Fibroblast of skin of right biceps (primary cell): ENCODE data around the gene CFHR5.
A peak's percentile ranks its signal among the peaks of the same experiment; 100 is the strongest.
"Not testable (repeated sequence)": the region's sequence is repeated elsewhere in the genome, so short reads cannot be mapped to it uniquely, and the experiment has no call there.

Experiments
- DNase-seq: peaks from one replicate; pipeline ENCODE4 v3.0.0-alpha.2; 2013

Gene CFHR5

DNA sequence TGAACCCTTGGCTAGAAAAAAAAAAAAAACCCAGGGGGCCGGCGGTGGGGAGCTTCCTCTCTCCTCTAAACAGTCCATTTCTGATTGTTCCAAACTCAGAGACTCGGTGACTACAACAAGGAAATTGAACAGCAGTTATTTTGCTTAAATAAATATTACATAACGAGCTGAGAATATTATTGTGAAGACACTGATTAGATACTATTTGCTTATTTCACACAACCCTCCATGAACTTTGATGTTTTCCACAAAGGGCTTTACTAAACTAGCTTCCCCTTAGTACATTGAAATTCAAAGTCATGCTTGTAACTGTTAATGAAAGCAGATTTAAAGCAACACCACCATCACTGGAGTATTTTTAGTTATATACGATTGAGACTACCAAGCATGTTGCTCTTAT lies at the start of gene CFHR5:
Gene CFHR5 (plus strand): TSS at position 279 of the 400 bp plus-strand sequence. CDS start 109 bp downstream, at position 388.
- no peak for DNase-seq

GRCh38 chr1:196932853-196933252 lies 44.5 kb upstream of the CFHR5 start:
- not testable (repeated sequence) for DNase-seq

- DNase-seq: no peak
Measured at GRCh38 chr1:196933531-196934189, 43.7 kb upstream of the CFHR5 start.

GRCh38 chr1:196941474-196941873 lies 35.9 kb upstream of the CFHR5 start:
- DNase-seq: not testable (repeated sequence)

GRCh38 chr1:196943568-196943967 lies 33.8 kb upstream of the CFHR5 start, which contains the start of gene CFHR2:
TSS of gene CFHR2 (plus strand) at chr1:196943738. CDS start at chr1:196943881, 143 bp downstream.
- not testable (repeated sequence) for DNase-seq

DNA sequence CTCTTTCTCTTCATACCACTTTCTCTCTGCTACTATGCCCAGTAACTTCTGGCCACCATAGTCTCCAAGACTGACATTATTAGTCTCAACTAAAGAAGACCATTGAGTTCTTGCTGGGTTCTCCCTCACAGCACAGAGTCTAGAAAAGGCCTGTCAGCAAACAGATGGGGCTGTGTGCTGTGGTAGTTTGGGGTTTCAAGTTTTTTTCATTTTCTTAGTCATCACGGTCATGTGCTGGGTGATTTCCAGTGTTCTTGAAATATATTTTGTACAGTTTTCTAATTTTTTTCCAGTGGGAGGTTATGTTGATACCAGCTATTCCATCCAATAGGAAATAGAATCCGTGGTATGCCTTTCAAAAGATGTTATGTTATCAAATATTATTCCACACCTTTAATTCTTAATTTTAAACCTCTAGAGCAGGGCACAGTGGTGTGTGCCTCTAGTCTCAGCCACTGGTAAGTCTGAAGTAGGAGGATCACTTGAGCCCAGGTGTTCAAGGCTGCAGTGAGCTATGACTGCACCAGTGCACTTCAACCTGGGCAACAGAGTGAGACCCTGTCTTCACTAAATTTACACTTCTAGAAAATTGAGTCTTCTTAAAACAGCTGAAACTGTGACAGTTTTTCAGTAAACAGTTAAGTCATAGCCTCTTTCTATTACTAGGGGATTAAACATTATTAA lies 25.5 kb upstream of the CFHR5 start:
- DNase-seq: no peak

- no peak for DNase-seq
Measured at GRCh38 chr1:196954778-196955177, 22.6 kb upstream of the CFHR5 start.

GRCh38 chr1:196955926-196956325 lies 21.4 kb upstream of the CFHR5 start:
- DNase-seq: no peak

DNA sequence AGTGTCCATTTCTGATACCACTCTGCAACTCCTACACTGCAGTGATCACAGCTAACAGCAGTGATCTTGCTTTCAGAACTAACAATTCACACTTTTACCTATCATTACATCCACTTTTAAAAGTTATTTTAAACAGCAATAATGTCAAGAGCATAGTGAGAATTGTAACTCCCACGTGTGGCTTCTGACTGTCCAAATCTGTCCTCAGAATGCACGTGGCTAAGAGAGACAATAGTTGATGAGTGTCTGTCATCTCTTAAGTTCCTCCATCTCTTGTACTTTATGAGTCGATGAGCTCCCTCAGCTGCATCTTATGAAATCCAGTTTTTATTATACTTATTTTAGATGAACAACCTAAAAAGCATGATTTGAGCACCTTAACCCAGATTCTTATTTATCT lies 16.5 kb upstream of the CFHR5 start:
- no peak for DNase-seq

DNA sequence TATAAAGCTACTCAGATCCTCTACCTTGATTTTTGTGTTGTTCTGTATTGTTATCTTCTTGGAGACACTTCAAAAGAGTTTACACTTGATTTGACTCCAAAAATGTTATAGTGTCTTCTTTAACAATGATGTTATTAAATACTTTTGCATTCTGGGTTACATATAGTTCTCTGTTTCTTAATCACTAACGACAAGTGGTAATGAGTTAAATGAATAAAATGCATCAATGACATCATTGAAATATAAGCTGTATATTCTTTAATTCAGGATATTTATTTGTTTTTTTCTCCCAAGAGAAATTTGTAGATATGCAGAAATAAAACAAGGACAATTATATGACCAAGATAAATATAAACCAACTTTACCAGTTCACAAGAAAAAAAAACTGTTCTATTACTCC lies 7.2 kb upstream of the CFHR5 start:
- DNase-seq: no peak

GRCh38 chr1:196976278-196976677 lies 1.1 kb upstream of the CFHR5 start:
- DNase-seq: no peak

GRCh38 chr1:196980859-196981258 lies 3.5 kb downstream of the CFHR5 start:
- DNase-seq: no peak

- DNase-seq: not testable (repeated sequence)
Measured at GRCh38 chr1:196982247-196982646, 4.9 kb downstream of the CFHR5 start.

- DNase-seq: not testable (repeated sequence)
Measured at GRCh38 chr1:196991919-196992651, 14.7 kb downstream of the CFHR5 start.

GRCh38 chr1:196993916-196994315 lies 16.6 kb downstream of the CFHR5 start:
- DNase-seq: no peak

- DNase-seq: peak; percentile 86
Measured at GRCh38 chr1:196997423-196997822, 20.1 kb downstream of the CFHR5 start.

GRCh38 chr1:197001828-197002227 lies 24.5 kb downstream of the CFHR5 start:
- DNase-seq: no peak

DNA sequence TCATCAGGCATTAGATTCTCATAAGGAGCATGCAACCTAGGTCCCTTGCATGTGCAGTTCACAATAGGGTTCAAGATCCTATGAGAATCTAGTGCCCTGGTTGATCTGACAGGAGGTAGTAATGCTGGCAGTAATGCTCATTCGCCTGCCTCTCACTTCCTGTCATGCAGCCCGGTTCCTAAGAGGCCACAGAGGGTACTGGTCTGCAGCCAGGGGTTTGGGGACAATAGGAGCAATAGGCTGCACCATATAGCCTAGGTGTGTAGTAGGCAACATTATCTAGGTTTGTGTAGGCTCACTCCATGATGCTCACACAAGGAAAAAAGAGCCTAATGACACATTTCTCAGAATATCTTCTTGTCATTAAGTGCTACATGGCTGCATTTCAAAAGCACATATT lies 25.8 kb downstream of the CFHR5 start:
- DNase-seq: no peak

GRCh38 chr1:197008861-197009260 lies 31.5 kb downstream of the CFHR5 start:
- no peak for DNase-seq

GRCh38 chr1:197011614-197012013 lies 34.3 kb downstream of the CFHR5 start:
- no peak for DNase-seq

- DNase-seq: no peak
Measured at GRCh38 chr1:197013234-197013633, 35.9 kb downstream of the CFHR5 start.

- DNase-seq: no peak
Measured at GRCh38 chr1:197016751-197017150, 39.4 kb downstream of the CFHR5 start.

GRCh38 chr1:197017558-197018146 lies 40.3 kb downstream of the CFHR5 start:
- DNase-seq: no peak
